ENCODE results near the gene TMUB2.

GRCh38 chr17:44167181-44167861 is 19.5 kb upstream of the TMUB2 start:
- TF ChIP-seq, protein P1, sequence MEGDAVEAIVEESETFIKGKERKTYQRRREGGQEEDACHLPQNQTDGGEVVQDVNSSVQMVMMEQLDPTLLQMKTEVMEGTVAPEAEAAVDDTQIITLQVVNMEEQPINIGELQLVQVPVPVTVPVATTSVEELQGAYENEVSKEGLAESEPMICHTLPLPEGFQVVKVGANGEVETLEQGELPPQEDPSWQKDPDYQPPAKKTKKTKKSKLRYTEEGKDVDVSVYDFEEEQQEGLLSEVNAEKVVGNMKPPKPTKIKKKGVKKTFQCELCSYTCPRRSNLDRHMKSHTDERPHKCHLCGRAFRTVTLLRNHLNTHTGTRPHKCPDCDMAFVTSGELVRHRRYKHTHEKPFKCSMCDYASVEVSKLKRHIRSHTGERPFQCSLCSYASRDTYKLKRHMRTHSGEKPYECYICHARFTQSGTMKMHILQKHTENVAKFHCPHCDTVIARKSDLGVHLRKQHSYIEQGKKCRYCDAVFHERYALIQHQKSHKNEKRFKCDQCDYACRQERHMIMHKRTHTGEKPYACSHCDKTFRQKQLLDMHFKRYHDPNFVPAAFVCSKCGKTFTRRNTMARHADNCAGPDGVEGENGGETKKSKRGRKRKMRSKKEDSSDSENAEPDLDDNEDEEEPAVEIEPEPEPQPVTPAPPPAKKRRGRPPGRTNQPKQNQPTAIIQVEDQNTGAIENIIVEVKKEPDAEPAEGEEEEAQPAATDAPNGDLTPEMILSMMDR (conservative IDR thresholded peaks at IDR 0.05; ENCODE audit: low read length): no peak
- TF ChIP-seq EZH2phosphoT487 (IDR thresholded peaks at IDR 0.05; ENCODE audit: borderline replicate concordance): no peak

Data from Loucy (cell line).